ENCODE data around the gene RAD51B.

The RAD51B gene

DNA sequence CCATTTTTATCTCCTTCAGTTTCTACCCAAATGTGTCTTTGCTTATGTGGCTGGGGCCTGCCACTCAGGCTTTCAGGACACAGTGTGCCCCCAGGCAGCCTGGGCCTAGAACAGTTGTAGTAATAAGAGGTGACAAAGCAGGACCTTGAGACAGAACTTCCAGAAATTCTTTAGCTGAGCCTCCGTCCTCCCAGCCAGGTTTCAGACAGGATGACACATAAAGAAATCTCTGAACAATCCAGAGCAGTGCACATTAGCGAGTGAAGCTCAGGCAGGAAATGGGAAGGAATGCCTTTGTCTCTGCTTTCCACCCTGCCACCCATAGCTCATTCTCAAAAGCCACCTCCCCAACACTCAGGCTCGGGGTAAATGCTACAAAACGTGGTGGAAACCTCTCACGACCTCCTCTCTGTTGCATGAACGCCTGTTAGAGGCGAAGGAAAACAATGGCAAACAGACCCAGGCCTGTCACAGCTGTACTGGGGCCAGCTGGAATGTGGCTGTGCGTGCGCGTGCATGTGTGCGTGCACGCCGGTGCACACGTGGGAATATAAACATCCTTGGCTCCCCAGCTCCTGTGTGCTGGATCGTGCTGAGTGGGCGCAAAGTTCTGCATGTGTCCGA is 686.6 kb downstream of the RAD51B start:
- TF ChIP-seq, protein P1, sequence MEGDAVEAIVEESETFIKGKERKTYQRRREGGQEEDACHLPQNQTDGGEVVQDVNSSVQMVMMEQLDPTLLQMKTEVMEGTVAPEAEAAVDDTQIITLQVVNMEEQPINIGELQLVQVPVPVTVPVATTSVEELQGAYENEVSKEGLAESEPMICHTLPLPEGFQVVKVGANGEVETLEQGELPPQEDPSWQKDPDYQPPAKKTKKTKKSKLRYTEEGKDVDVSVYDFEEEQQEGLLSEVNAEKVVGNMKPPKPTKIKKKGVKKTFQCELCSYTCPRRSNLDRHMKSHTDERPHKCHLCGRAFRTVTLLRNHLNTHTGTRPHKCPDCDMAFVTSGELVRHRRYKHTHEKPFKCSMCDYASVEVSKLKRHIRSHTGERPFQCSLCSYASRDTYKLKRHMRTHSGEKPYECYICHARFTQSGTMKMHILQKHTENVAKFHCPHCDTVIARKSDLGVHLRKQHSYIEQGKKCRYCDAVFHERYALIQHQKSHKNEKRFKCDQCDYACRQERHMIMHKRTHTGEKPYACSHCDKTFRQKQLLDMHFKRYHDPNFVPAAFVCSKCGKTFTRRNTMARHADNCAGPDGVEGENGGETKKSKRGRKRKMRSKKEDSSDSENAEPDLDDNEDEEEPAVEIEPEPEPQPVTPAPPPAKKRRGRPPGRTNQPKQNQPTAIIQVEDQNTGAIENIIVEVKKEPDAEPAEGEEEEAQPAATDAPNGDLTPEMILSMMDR (conservative IDR thresholded peaks at IDR 0.05; ENCODE audit: control insufficient read depth, insufficient read depth, low read depth, low read length): no peak
- H3K4me3 ChIP-seq (ENCODE audit: control insufficient read depth, low read depth, low read length): no peak overlapping the region

DNA sequence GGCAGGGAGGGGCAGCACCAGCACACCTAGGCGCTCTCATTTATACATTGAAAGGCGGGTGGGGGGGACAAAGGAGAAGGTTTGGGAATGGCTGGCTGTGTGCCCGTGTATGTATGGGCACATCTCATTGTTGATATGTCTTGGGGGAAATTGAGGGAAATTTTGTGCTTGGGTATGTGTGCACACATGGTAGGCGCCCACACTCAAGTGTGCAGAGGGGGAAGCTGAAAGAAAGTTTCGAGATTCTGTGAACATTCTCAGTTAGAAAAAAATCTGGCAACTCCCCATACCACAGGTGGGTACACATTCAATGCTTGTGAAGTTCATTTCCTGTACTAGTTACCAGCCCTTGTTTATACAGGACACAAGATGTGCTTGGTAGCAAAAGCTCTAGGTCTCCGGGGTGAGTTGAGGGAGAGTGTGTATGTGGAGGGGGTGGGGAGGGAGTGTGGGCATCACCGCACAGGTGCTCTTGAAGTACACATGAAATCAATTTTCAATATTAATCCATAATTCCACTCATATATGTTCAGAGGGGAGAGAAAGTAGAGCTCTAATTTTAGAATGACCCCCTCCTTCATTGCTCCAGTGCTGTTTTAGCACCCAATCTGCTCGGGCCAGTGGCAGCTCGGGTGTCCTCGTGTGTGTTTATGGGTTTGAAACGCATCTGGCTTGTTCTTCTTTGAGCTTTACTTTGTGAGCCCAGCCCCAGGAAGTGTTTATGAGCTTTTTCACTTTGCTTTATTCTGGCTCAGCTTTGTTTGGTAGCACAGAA is 687.3 kb downstream of the RAD51B start:
- no peak overlapping the region for H3K4me3 ChIP-seq (ENCODE audit: control insufficient read depth, low read depth, low read length)
- DNase-seq (ENCODE audit: low read depth): no peak
- TF ChIP-seq, protein P1 (conservative IDR thresholded peaks at IDR 0.05; ENCODE audit: control insufficient read depth, insufficient read depth, low read depth, low read length): no peak

More for the DNA sequence above, 686.6 kb downstream of the RAD51B start:
- DNase-seq (ENCODE audit: low read depth): peak; percentile 63

DNA sequence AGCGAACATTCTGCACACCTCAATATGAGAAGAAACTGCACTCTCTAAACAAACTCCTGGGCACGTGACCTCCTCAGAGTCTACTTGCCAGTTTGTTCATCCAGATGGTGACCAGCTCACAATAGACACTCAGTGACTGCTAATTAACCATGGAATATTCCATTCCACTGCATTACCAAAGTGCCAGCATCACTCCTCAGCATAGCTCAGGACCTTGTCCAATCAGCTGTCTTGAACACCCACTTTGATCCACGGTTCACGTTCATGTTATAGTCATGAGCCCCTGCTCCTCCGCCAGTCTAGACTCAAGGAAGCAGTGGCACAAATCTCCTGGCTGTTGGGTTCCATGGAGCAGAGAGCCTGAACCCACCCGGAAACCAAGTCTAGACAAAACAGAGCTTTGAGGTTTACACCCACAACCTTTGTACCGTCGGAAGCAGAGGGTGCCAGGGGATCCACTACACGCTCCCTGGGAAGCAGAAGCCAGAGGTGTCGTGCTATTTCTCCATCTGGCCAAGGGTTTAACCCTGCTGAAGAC is 688.0 kb downstream of the RAD51B start:
- TF ChIP-seq, protein P1 (conservative IDR thresholded peaks at IDR 0.05; ENCODE audit: control insufficient read depth, insufficient read depth, low read depth, low read length): no peak
- DNase-seq (ENCODE audit: low read depth): no peak
- no peak overlapping the region for H3K4me3 ChIP-seq (ENCODE audit: control insufficient read depth, low read depth, low read length)

DNA sequence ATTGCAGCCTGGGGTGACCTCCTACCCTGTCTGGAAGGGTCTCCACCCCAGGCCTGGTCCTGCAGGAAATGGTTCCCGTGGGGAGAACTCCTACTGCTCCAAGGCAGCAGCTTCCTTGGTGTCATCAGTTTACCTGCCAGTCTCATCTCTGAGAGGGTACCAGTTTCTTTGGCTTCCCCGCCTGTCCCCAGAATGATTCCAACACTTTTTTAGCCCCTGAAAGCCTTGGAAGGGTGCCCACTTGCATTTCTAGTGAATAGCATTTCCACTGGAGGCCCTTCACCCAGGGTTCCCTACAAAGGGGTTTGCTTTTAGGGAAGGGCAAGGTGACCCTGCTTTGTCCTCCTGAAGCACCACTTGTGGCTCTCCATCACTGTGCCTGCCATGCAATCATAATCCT is 689.0 kb downstream of the RAD51B start:
- no peak for DNase-seq (ENCODE audit: low read depth)
- no peak overlapping the region for H3K4me3 ChIP-seq (ENCODE audit: control insufficient read depth, low read depth, low read length)
- TF ChIP-seq, protein P1 (conservative IDR thresholded peaks at IDR 0.05; ENCODE audit: control insufficient read depth, insufficient read depth, low read depth, low read length): no peak

DNA sequence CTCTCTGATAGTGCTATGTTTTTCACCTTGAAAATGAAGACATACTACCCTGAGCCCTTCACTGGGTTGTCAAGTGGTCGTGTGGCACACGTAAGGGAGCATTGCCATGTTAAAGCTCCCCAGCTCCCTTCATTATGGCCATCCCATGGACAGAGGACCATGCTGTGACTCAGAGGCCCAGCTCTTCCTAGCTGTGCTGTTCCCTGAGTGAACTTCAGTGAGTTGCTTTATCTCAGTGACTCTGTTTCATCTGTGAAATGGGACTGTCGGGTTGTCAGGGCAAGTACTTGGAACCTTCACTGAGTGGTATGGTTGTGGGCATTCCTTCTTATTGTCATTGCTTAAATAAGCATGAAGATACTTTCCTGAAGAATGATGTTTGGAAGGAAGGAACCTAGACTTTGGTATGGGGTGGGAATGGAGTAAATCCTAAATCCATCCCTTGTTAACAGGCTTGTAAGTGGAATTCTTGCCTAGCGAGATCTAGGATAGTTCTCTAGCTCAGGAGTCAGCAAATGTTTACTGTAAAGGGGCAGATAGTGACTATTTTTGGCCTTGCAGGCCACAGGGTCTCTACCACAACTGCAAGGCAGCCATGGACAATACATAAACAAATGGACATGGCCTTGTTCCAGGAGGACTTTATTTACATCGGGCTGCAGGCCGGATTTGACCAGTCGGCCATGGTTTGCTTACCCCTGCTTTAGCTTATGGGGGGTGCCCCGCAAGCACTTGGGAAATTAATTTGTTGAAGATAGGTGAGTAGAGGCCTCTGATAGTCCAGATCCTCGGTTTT is 689.8 kb downstream of the RAD51B start:
- H3K4me3 ChIP-seq (ENCODE audit: control insufficient read depth, low read depth, low read length): no peak overlapping the region
- no peak for DNase-seq (ENCODE audit: low read depth)
- TF ChIP-seq, protein P1 (conservative IDR thresholded peaks at IDR 0.05; ENCODE audit: control insufficient read depth, insufficient read depth, low read depth, low read length): no peak

Measured in fibroblast of mammary gland (primary cell).